Gastroesophageal sphincter (tissue), 4 donors: Measurements from ENCODE around the gene OR1L6. TPM values are rescaled to one million over a fixed set of nuclear protein-coding genes. Genes with fewer than 3 reads are reported as not detected.

Source experiments
- ATAC-seq: fragments of 150-250 bp; one replicate; pipeline ENCODE4 v1.9.1; 2016; ENCODE audit warnings: mild to moderate bottlenecking, moderate library complexity
- H3K27ac ChIP-seq, 4 donors: fragments of 200-600 bp; sonication (generic) in 3 of 4; 1 replicate in 3 of 4; 2 replicates in 1 of 4; pipeline ENCODE4 v1.5.1; 2016 to 2019
- H3K27me3 ChIP-seq: fragments of 200-600 bp; sonication (generic); one replicate; pipeline ENCODE4 v1.5.1; 2019
- H3K36me3 ChIP-seq, 2 donors: fragments of 200-600 bp; sonication (generic); one replicate each; pipeline ENCODE4 v1.5.1; 2019; ENCODE audit warnings: control low read depth in 1 of 2
- H3K4me1 ChIP-seq, 3 donors: fragments of 200-600 bp; sonication (generic); 1 replicate in 2 of 3; 2 replicates in 1 of 3; pipeline ENCODE4 v1.5.1; 2016 to 2019; ENCODE audit warnings: control low read depth in 2 of 3
- H3K4me3 ChIP-seq, 2 donors: fragments of 200-600 bp; sonication (generic); one replicate each; pipeline ENCODE4 v1.5.1; 2019; ENCODE audit warnings: mild to moderate bottlenecking in 1 of 2, moderate library complexity in 1 of 2
- H3K9me3 ChIP-seq, 3 donors: fragments of 200-600 bp; sonication (generic); one replicate each; pipeline ENCODE4 v1.5.1; 2017 to 2019; ENCODE audit warnings: control low read depth in 2 of 3
- CTCF ChIP-seq, 4 experiments: fragments of 200-600 bp in 2 of 4; fragments of 450-650 bp in 2 of 4; sonication (generic) in 1 of 4; IDR thresholded peaks; one replicate each; pipeline ENCODE4 v1.5.1; 2017 to 2019; ENCODE audit warnings: antibody characterized with exemption in 4 of 4, mild to moderate bottlenecking in 2 of 4, moderate library complexity in 2 of 4
- EP300 ChIP-seq: sonication (generic); formaldehyde crosslinking; IDR thresholded peaks from one replicate; pipeline ENCODE4 v1.6.1; 2017; ENCODE audit warnings: antibody characterized with exemption, mild to moderate bottlenecking
- POLR2A ChIP-seq, 2 donors: fragments of 450-650 bp; IDR thresholded peaks; one replicate each; pipeline ENCODE4 v1.6.1; 2017; ENCODE audit warnings: antibody characterized with exemption in 2 of 2, mild to moderate bottlenecking in 2 of 2, moderate library complexity in 1 of 2
- POLR2AphosphoS5 ChIP-seq: sonication (generic); formaldehyde crosslinking; IDR thresholded peaks from one replicate; pipeline ENCODE4 v1.6.1; 2017; ENCODE audit warnings: antibody characterized with exemption
- WGBS, 2 donors: methylation state at CpG; one replicate each; pipeline ENCODE4 v1.1.5; 2018; ENCODE audit warnings: low coverage in 1 of 2; 5-methylcytosine and 5-hydroxymethylcytosine counted together
- total RNA-seq, 4 donors: library from RNA; depleted of rRNA; stranded (reverse); fragments of >200 nt; gene quantifications; one replicate each; pipeline ENCODE4 v1.1.0, GENCODE V29; 2016

Gene OR1L6
- total RNA-seq, 4 donors from 2014 or later = not detected

- no peaks in the 10 kb centered on the region for H3K36me3 ChIP-seq
- H3K27ac ChIP-seq = no peak overlapping the region
- H3K27me3 ChIP-seq = no peaks in the 10 kb centered on the region
- H3K9me3 ChIP-seq = peaks cover 0 to 12% (median 0%) of the 10 kb centered on the region in 3 donors
- no peaks in the 10 kb centered on the region for H3K4me1 ChIP-seq
- TF ChIP-seq POLR2AphosphoS5 (no peak), CTCF (IDR thresholded peaks at IDR 0.05) (no peak), EP300 (no peak), POLR2A (IDR thresholded peaks at IDR 0.05) (no peak)
- 24 to 40% methylated on average over 2 of the region's 2 CpGs for WGBS, 2 donors
- H3K4me3 ChIP-seq = no peak overlapping the region
- no peak for ATAC-seq
Measured at GRCh38 chr9:122754825-122755224, 12.7 kb downstream of the OR1L6 start.

- WGBS, 2 donors = no CpG with 5 or more reads among the region's 4 CpGs
- H3K27ac ChIP-seq = no peak overlapping the region
- no peaks in the 10 kb centered on the region for H3K4me1 ChIP-seq
- peaks cover 0 to 53% (median 0%) of the 10 kb centered on the region in 3 donors for H3K9me3 ChIP-seq
- no peaks in the 10 kb centered on the region for H3K27me3 ChIP-seq
- no peak for ATAC-seq
- TF ChIP-seq EP300 (no peak), POLR2A (IDR thresholded peaks at IDR 0.05) (no peak), CTCF (IDR thresholded peaks at IDR 0.05) (no peak), POLR2AphosphoS5 (no peak)
- no peaks in the 10 kb centered on the region for H3K36me3 ChIP-seq
- H3K4me3 ChIP-seq = no peak overlapping the region
Measured at GRCh38 chr9:122767817-122768216, 25.7 kb downstream of the OR1L6 start.

GRCh38 chr9:122777052-122777451 lies 34.9 kb downstream of the OR1L6 start:
- Histone ChIP-seq H3K27me3 (no peaks in the 10 kb centered on the region), H3K4me3 (no peak overlapping the region), H3K27ac (no peak overlapping the region), H3K9me3 (peaks cover 0 to 10% (median 0%) of the 10 kb centered on the region in 3 donors), H3K36me3 (no peaks in the 10 kb centered on the region), H3K4me1 (no peaks in the 10 kb centered on the region)
- TF ChIP-seq POLR2AphosphoS5 (no peak), POLR2A (IDR thresholded peaks at IDR 0.05) (no peak), CTCF (IDR thresholded peaks at IDR 0.05) (no peak), EP300 (no peak)
- WGBS, 2 donors = 65 to 72% methylated on average over 6 to 7 of the region's 8 CpGs
- ATAC-seq = no peak

GRCh38 chr9:122777935-122778627 lies 36.0 kb downstream of the OR1L6 start:
- no peak for ATAC-seq
- no peaks in the 10 kb centered on the region for H3K27me3 ChIP-seq
- no peak overlapping the region for H3K4me3 ChIP-seq
- peaks cover 0 to 4% (median 0%) of the 10 kb centered on the region in 3 donors for H3K9me3 ChIP-seq
- WGBS, 2 donors = 75 to 80% methylated on average over 2 to 3 of the region's 3 CpGs
- no peak overlapping the region for H3K27ac ChIP-seq
- TF ChIP-seq CTCF (IDR thresholded peaks at IDR 0.05) = no peak
- TF ChIP-seq EP300 = no peak
- TF ChIP-seq POLR2AphosphoS5 = no peak
- no peak for TF ChIP-seq POLR2A (IDR thresholded peaks at IDR 0.05)
- H3K36me3 ChIP-seq = no peaks in the 10 kb centered on the region
- H3K4me1 ChIP-seq = no peaks in the 10 kb centered on the region

- no peaks in the 10 kb centered on the region for H3K36me3 ChIP-seq
- no peak overlapping the region for H3K4me3 ChIP-seq
- H3K4me1 ChIP-seq = no peaks in the 10 kb centered on the region
- H3K9me3 ChIP-seq = no peaks in the 10 kb centered on the region
- H3K27me3 ChIP-seq = no peaks in the 10 kb centered on the region
- WGBS, 2 donors = 66 to 80% methylated on average over 2 to 3 of the region's 3 CpGs
- ATAC-seq = no peak
- no peak for TF ChIP-seq EP300
- TF ChIP-seq POLR2AphosphoS5 = no peak
- TF ChIP-seq POLR2A (IDR thresholded peaks at IDR 0.05) = no peak
- no peak for TF ChIP-seq CTCF (IDR thresholded peaks at IDR 0.05)
- no peak overlapping the region for H3K27ac ChIP-seq
Measured at GRCh38 chr9:122779181-122779580, 37.1 kb downstream of the OR1L6 start.
